Stimulated activated CD8-positive, alpha-beta memory T cell treated with anti-CD3 and anti-CD28 coated beads, Interleukin-15, amount 100 ng/mL, for 24 hours (primary cell): ENCODE measurements around the gene SLC1A5.
A peak's percentile ranks its signal among the peaks of the same experiment; 100 is the strongest.
"Not testable (repeated sequence)": the region's sequence is repeated elsewhere in the genome, so short reads cannot be mapped to it uniquely, and the experiment has no call there.

ENCODE experiments used
- DNase-seq: peaks from one replicate; pipeline ENCODE4 v3.0.0-alpha.2; 2020; ENCODE audit warnings: low read depth

SLC1A5 gene

GRCh38 chr19:46798713-46799112 is 10.3 kb upstream of the SLC1A5 start:
- no peak for DNase-seq

- no peak for DNase-seq
These were observed 9.5 kb upstream of the SLC1A5 start for GRCh38 chr19:46797881-46798280.

- no peak for DNase-seq
These were observed 3.5 kb upstream of the SLC1A5 start for GRCh38 chr19:46791944-46792343.

DNA sequence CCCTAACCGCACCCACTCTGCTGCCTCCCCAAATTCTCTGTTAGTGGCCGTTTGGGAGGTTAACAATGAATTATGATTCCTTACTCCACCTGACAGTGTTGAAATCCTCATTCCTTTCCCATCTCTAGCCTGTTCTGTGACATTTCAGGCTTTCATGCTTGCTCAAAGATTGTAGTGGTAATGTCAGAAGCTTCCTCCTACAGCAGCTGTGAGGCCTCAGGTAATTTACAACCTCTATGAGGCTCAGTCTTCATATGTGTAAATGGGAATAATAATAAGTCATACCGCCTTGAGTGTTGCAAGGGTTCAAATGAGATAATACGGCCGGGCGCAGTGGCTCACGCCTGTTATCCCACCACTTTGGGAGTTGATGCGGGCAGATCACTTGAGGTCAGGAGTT is 977 bp upstream of the SLC1A5 start:
- DNase-seq: no peak

DNA sequence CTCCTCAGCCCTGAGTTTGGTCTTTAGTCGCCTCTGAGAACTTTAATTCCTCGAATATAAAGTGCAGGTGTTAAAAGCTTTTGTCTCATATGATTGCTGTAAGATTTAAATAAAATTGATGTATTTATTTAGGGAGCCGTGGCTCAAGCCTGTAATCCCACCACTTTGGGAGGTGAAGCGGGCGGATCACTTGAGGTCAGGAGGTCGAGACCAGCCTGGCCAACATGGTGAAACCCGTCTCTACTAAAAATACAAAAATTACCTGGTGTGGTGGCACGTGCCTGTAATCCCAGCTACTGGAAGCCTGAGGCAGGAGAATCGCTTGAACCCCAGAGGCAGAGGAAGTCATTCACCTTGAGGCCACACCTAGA is 559 bp upstream of the SLC1A5 start:
- DNase-seq: no peak

DNA sequence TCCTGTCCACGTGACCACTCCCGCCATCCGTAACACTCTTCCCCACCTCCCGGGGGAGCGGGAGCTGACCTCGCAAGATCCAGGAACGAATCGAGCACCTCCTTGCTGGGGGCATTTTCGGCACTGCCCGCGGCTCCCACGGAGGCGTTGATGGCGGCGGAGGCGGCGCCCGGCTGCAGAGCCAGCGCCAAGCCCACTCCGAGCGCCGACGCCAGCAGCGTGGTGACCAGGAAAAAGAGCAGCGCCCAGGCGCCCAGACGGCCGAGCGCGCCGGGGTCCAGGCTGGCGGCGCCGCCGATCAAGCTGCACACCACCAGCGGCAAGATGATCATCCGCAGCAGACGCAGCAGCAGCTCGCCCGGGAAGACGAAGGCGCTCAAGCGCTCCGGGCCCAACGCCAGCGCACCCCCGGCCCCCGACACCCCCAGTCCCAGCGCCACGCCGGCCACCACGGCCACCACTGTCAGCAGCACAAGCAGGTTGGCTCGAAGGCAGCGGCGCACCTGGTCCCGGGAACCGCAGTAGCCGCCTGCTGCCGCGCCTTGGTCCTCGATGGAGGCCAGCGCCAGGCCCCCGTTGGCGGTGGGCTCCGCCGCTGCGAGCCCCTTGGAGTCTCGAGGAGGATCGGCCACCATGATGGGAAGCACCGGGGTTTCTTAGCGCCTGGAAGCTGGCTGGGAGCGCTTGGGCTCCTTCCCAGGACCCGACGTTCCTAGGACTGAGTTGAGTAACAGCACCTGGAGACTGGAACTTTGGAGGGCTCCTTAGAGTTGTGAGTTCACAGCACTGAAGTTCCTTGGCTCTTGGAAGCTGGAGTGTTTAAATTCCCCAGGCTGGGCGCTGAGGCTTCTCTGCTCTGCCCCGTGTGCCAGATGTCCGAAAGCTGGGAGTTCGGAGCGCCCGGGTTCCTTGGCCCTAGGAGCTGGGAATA is 798 bp downstream of the SLC1A5 start:
- no peak for DNase-seq

DNA sequence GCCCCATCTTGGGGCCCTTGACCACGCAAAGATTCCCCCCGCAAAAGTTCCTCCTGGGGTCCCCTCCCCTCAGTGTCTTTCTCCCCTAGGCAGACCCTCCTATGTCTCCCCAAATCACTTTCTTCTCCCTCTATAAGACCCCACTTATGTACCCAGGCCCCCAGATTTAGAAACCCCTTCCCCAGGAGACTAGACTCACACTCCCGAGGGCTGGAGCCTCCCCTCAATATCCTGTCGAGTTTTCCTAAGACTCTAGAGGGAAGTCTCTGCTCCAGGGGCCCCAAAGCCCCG is 1.4 kb downstream of the SLC1A5 start:
- DNase-seq: no peak

GRCh38 chr19:46786236-46787039 is 2.0 kb downstream of the SLC1A5 start:
- DNase-seq: peak; percentile 54

DNA sequence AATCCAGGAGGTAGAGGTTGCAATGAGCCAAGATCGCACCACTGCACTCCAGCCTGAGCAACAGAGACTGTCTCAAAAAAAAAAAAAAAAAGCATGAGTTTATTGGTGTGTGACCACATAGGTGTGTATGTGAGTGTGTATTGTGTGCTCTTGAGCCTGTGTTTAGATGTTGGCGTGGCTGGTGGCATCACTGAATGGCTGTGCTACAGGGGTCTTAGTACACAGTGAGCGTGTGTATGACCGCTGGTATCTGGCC is 2.5 kb downstream of the SLC1A5 start:
- no peak for DNase-seq

GRCh38 chr19:46785054-46785979 is 3.1 kb downstream of the SLC1A5 start:
- no peak for DNase-seq

- DNase-seq: peak; percentile 21
These were observed 3.9 kb downstream of the SLC1A5 start for GRCh38 chr19:46784262-46785053.

DNA sequence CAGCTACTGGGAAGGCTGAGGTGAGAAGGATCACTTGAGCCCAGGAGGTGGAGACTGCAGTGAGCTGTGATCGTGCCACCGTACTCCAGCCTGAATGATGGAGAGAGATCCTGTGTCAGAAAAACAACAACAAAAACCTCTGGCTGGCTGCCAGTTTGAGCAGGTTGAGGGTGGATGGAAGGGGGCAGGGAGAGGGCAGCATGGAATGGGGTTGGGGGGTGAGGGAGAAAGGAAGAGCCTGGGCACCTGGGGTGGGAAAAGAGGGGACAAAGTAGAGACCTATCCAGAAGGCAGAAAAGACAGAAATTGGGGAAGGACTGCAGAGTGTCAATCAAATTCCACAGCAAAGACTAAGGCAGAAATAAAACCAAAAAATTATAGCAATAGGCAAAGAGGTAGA is 4.7 kb downstream of the SLC1A5 start:
- no peak for DNase-seq

DNA sequence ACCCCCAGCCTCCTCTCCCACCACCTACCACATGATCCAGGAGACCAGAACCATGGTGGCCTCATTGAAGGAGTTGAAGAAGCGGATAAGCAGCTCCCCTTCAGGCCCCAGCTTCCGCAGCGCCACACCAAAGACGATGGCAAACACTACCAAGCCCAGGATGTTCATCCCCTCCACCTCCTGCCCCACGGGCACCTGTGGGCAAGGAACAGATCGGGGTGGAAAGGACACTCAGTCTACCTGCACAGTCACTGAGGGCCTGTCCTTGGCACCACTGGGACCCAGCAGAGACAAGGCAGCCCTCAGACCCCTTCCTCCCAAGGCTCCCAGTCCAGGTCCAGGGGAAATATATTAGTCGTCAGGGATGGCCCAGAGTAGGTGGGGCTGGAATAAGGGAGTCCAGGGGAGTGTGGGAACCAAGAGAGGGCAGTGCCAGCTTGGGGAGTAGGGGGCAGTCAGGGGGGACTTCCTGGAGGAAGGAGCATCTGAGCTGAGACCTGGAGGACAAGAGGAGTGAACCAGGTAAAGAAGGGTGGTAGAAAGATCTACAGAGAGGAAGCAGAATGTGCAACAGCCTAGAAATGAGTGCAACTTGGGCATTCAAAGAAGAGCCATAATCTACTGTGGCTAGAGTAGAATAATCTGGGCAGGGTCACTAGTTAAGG is 5.9 kb downstream of the SLC1A5 start:
- DNase-seq: no peak

DNA sequence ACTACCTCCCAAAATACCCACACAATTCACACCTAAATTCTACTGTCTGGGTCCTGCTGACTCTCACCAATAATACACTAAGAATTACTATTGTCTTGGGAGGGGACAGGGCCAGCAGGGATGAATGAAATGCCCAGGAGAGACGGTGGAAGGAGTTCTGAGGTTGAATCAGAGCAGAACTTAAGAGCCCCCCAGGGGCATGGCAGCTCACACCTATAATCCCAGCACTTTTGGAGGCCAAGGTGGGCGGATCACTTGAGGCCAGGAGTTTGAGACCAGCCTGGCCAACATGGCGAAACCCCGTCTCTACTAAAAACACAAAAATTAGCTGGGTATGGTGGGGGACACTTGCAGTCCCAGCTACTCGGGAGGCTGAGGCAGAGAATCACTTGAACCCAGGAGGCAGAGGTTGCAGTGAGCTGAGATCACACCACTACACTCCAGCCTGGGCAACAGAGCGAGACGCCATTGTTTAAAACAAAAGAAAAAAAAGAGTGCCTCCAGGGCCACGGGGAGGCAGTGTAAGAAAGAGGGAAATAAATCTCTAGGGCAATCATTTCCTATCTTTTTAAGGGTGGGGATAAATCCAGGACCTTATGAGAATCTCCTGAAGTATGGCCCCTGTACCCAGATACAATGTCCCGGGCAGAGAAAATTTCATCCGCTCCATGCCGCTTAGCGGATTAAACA is 10.3 kb downstream of the SLC1A5 start:
- DNase-seq: not testable (repeated sequence)

DNA sequence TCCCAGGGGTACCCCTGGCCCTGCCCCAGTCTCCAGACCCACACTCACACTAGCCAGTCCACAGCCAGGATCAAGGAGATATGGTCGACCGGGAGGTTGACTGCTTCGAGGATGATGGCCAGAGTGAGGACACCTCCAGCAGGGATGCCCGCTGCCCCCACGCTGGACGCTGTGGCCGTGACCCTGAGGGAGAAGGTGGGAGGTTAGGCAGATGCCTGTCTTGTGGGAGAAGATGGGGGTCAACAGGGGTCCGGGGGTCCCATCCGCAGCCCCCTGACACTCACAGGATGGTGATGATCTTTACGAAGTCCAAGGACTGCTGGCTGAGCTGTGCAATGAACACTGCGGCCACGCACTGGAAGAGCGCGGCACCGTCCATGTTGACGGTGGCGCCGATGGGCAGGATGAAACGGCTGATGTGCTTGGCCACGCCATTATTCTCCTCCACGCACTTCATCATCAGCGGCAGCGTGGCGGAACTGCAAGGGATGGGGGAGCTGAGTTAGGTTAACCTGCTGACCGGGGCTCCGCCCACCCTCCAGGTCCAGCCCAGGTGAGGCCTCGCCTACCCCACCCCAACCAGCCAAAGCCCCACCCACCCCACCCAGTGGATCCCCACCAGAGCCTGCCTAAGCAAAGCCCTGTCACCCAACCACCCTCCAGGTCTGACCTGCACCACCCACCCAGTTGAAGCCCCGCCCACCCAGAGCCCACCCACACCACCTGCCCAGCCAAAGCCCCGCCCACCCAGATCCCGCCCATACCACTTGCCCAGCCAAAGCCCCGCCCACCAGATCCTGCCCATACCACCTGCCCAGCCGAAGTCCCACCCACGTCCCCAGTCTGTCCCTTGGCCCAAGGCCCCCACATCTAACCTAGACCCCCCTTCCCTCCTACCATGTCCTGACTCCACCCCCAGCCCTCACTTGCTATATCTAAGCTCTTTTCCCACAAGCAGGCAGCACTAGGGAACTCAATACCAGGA is 11.2 kb downstream of the SLC1A5 start:
- no peak for DNase-seq

DNA sequence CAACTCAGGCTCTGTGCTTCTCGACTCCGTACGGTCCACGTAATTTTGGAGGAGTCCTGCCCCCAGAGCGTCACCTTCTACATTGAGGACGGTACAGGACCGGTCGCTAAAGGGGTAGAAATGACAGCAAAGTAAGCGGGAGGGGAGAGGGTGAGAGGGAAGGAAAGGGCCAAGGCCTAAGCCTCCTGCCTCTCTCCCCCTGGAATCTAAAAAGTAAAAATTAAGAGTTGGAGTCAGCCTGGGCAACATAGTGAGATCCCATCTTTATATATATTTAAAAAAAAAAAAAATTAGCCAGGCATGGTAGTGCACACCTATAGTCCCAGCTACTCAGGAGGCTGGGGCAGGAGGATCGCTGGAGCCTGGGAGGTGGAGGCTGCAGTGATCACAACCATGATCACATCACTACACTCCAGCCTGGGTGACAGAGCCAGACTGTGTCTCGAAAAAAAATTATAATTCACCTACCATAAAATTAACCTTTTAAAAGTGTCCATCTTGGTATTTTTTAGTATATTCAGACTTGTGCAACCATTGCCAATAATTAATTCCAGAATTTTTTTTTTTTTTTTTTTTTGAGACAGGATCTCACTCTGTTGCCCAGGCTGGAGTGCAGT is 12.6 kb downstream of the SLC1A5 start:
- no peak for DNase-seq

- no peak for DNase-seq
These were observed 15.4 kb downstream of the SLC1A5 start for GRCh38 chr19:46773018-46773399.

DNA sequence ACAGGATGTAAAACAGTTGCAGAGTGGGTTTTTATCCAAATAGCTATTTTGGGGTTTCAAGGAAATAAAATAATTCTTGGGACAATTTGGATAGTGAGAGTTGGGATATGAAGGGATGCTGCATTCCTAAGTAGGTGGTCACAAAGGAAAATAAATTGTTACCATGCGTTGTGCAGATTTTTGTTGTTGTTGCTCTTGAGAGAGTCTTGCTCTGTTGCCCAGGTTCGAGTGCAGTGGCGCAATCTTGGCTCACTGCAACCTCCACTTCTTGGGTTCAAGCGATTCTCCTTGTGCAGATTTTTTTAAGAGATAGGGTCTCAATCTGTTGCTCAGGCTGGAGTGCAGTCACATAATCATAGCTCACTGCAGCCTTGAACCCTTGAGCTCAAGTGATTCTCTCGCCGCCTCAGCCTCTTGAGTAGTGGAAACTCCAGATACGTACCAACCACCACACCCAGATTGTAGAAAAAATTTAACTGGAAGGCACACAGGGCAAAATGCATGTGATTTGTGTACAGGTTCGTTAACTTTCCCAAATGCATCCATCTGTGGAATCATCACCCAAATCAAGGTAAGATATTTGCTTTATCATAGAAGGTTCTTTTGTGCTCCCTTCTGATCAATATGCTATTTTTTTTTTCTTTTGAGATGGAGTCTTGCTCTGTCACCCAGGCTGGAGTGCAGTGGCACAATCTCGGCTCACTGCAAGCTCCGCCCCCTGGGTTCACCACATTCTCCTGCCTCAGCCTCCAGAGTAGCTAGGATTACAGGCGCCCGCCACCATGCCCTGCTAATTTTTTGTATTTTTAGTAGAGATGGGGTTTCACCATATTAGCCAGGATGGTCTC is 16.0 kb downstream of the SLC1A5 start:
- no peak for DNase-seq
